Cardiac muscle cell (in vitro differentiated cells and primary cell): ENCODE measurements around the gene NTN5. TPM values are rescaled to one million over a fixed set of nuclear protein-coding genes. Genes with fewer than 3 reads are reported as not detected.

ENCODE experiments used
- DNase-seq, 2 donors: peaks; one replicate each; pipeline versions ENCODE4 v3.0.0 to v3.0.0-alpha.2; 2010 to 2017; ENCODE audit warnings: low read depth in 1 of 2, low spot score in 1 of 2
- H3K27ac ChIP-seq: fragments of 200-600 bp; sonication (generic); 2 replicates; pipeline ENCODE4 v1.5.1; 2016
- H3K27me3 ChIP-seq: fragments of 200-600 bp; sonication (generic); 2 replicates; pipeline ENCODE4 v1.6.0; 2016; ENCODE audit warnings: control low read depth
- H3K36me3 ChIP-seq: fragments of 200-600 bp; sonication (generic); 2 replicates; pipeline ENCODE4 v1.5.1; 2016; ENCODE audit warnings: control low read depth
- H3K4me1 ChIP-seq: fragments of 200-600 bp; sonication (generic); 2 replicates; pipeline ENCODE4 v1.8.1; 2017; ENCODE audit warnings: low read depth, mild to moderate bottlenecking, mixed run types
- H3K4me3 ChIP-seq: fragments of 200-600 bp; sonication (generic); 2 replicates; pipeline ENCODE4 v1.5.1; 2016; ENCODE audit warnings: mild to moderate bottlenecking
- H3K9me3 ChIP-seq: fragments of 200-600 bp; sonication (generic); 2 replicates; pipeline ENCODE4 v1.5.1; 2017; ENCODE audit warnings: low read depth, mild to moderate bottlenecking, control low read depth
- polyA plus RNA-seq: library from polyadenylated mRNA; unstranded; fragments of >200 nt; fragmentation: Nextera tagmentation; extraction: Ambion mirVana; gene quantifications from 2 replicates; pipeline ENCODE4 v1.2.1, GENCODE V29; 2016
- total RNA-seq: library from RNA; depleted of rRNA; stranded (reverse); fragments of >200 nt; gene quantifications from 2 replicates; pipeline ENCODE4 v1.2.3, GENCODE V29; 2016
- TF ChIP-seq, protein P1 (sequence below): IDR thresholded peaks from 2 replicates; pipeline ENCODE4 v1.5.1; 2012; ENCODE audit warnings: low read depth, mild to moderate bottlenecking, low read length

NTN5 gene
- total and polyA plus RNA-seq, 2 experiments from 2014 or later: 4.1 TPM; not detected in 1

DNA sequence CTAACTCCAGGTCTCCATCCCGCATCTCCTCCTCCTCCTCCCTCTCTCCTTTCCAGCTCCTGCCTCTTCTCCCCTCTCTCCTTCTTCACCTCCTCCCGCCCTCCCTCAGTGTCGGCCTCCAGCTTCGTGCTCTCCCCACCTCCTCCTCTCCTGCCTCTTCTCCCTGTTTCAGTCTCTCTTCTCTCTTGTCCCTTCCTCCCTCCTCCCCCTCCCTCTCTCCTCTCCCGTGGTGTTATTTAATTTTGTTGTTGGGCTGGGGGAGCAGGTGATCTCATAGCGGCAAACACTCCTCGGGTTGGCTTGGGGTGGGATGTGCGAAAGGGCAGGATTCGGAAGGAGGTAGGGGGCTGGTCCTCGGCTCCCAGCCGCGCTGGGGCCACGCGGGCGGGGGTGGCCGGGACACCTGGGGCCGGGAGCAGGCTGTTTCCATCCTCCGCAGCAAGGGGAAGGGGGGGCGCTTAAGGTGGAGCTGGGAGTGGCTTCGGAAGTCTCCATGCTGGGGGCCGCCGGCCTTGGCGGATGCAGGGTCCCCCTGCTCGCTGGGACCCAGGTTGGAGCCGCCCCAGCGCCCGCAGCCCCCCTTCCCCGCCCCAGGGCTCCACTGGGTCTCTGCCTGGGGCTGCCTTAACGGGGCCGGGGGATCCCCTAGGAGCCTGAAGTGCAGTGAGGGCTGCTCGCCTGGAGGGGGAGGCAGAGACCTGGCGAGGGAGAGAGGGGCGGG is 26.7 kb downstream of the NTN5 start, which contains the start of gene CA11:
CA11 (minus strand) TSS at position 187 of the 721 bp plus-strand sequence. CDS start 555 bp downstream, outside the sequence.
- Histone ChIP-seq H3K4me1 (no peaks in the 10 kb centered on the region), H3K36me3 (no peaks in the 10 kb centered on the region), H3K9me3 (no peaks in the 10 kb centered on the region), H3K27me3 (no peaks in the 10 kb centered on the region), H3K27ac (peak within 1 kb of the TSS; percentile 26), H3K4me3 (peak within 1 kb of the TSS; percentile 45)
- TF ChIP-seq, protein P1, sequence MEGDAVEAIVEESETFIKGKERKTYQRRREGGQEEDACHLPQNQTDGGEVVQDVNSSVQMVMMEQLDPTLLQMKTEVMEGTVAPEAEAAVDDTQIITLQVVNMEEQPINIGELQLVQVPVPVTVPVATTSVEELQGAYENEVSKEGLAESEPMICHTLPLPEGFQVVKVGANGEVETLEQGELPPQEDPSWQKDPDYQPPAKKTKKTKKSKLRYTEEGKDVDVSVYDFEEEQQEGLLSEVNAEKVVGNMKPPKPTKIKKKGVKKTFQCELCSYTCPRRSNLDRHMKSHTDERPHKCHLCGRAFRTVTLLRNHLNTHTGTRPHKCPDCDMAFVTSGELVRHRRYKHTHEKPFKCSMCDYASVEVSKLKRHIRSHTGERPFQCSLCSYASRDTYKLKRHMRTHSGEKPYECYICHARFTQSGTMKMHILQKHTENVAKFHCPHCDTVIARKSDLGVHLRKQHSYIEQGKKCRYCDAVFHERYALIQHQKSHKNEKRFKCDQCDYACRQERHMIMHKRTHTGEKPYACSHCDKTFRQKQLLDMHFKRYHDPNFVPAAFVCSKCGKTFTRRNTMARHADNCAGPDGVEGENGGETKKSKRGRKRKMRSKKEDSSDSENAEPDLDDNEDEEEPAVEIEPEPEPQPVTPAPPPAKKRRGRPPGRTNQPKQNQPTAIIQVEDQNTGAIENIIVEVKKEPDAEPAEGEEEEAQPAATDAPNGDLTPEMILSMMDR: peak; percentile 76
- DNase-seq: peak; percentile 92 to 94

GRCh38 chr19:48645620-48646000 is 27.2 kb downstream of the NTN5 start:
- Histone ChIP-seq H3K4me3 (peak overlapping the region; percentile 45), H3K36me3 (no peaks in the 10 kb centered on the region), H3K27me3 (no peaks in the 10 kb centered on the region), H3K4me1 (no peaks in the 10 kb centered on the region), H3K9me3 (no peaks in the 10 kb centered on the region), H3K27ac (peak overlapping the region; percentile 26)
- TF ChIP-seq, protein P1: no peak
- peak in 1 of 2 donors; percentile 10 for DNase-seq

DNA sequence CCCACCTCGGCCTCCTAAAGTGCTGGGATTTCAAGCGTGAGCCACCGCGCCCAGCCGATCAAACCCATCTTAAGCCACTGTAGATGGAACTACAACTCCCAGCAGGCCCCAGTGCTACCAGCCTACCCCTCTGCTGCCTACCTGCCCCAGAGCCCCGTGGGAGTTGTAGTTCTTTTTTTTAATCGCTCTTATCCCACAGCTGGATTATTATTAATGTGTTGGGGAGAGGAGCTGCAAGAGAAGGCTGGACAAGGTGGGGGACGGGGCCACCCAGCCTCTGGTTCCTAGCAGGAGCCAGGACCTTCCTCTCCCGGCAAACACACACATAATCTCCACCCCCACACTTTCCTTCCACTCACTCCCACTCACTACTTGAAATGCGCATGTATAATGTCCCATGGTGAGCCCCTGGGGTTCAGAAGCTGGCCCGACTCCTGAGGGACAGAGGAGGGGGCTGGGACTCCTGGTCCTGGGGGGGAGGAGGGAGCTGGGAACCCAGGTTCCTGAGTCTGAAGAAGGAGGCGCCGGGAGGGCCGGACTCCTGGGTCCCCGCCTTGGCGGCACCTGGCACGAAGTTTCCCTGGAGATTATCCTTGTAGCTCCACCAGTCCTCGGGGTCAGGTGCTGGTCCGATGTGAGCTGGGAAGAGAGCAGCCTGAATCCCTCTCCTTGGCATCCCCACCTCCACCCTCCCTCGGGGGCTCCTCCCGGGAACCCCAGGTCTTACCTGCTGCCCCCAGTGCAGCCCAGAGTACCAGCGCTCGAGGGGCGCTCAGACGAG is 27.8 kb downstream of the NTN5 start:
- Histone ChIP-seq H3K4me1 (no peaks in the 10 kb centered on the region), H3K27me3 (no peaks in the 10 kb centered on the region), H3K36me3 (no peaks in the 10 kb centered on the region), H3K27ac (no peak overlapping the region), H3K9me3 (no peaks in the 10 kb centered on the region), H3K4me3 (peak overlapping the region; percentile 45)
- DNase-seq: peak; percentile 84 to 86
- TF ChIP-seq, protein P1: no peak

- no peaks in the 10 kb centered on the region for H3K27me3 ChIP-seq
- H3K4me3 ChIP-seq: no peak overlapping the region
- H3K9me3 ChIP-seq: no peaks in the 10 kb centered on the region
- no peak overlapping the region for H3K27ac ChIP-seq
- no peaks in the 10 kb centered on the region for H3K4me1 ChIP-seq
- no peaks in the 10 kb centered on the region for H3K36me3 ChIP-seq
- DNase-seq: no peak
- TF ChIP-seq, protein P1: no peak
These were observed 28.5 kb downstream of the NTN5 start for GRCh38 chr19:48644355-48644754.

DNA sequence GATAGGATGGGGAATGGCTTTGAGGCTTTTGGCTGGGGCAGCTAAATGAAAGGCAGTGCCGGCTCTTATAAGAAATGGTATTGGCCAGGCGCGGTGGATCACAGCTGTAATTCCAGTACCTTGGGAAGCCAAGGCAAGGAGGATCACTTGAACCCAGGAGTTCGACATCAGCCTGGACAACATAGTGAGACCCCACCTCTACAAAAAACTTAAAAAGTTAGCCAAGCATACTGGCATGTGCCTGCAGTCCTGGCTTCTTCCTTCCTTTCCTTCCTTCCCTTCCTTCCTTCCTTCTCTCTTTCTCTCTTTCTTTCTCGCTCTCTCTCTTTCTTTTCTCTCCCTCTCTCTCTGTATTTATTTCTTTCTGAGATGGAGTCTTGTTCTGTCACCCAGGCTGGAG is 30.0 kb downstream of the NTN5 start:
- no peak for DNase-seq
- Histone ChIP-seq H3K27me3 (no peaks in the 10 kb centered on the region), H3K4me3 (no peak overlapping the region), H3K36me3 (no peaks in the 10 kb centered on the region), H3K9me3 (no peaks in the 10 kb centered on the region), H3K27ac (no peak overlapping the region), H3K4me1 (peaks cover 4% of the 10 kb centered on the region)
- TF ChIP-seq, protein P1: no peak
